Measurements from ENCODE around the gene WDR77.

The WDR77 gene

DNA sequence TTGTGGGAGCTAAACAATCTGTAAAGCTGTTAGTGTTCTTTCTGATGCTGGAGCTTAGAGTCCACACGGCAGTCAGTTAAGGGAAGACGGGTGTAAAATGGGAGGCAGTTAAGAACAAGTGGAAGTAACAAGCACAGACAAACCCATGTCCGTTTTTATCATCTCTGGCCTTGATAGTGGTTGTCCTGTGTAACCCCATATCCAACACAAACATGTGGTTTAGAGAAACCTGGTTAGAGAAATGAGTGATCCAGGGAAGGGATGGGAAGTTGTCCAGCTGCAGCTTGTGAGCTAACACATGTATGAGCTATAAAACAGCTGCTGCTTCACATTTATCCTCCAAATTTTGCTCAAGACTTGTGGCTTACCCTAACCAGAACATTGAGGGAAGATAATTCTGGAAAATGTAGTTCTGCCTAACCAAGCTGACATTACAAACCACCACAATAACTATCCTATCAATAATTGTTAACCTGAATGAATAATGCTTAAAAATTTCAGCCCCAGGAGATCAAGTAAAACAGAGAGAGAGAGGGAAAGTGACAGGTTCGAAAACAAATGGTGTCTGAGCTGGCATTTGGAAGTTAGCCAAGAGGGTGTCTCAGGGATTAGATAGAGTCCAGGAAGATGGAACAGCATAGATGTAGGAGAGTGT is 14.1 kb upstream of the WDR77 start:
- TF ChIP-seq, protein P1, sequence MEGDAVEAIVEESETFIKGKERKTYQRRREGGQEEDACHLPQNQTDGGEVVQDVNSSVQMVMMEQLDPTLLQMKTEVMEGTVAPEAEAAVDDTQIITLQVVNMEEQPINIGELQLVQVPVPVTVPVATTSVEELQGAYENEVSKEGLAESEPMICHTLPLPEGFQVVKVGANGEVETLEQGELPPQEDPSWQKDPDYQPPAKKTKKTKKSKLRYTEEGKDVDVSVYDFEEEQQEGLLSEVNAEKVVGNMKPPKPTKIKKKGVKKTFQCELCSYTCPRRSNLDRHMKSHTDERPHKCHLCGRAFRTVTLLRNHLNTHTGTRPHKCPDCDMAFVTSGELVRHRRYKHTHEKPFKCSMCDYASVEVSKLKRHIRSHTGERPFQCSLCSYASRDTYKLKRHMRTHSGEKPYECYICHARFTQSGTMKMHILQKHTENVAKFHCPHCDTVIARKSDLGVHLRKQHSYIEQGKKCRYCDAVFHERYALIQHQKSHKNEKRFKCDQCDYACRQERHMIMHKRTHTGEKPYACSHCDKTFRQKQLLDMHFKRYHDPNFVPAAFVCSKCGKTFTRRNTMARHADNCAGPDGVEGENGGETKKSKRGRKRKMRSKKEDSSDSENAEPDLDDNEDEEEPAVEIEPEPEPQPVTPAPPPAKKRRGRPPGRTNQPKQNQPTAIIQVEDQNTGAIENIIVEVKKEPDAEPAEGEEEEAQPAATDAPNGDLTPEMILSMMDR (IDR thresholded peaks at IDR 0.05; ENCODE audit: extremely low read depth, missing control alignments) = no peak
- no peak for DNase-seq (ENCODE audit: low spot score)

DNA sequence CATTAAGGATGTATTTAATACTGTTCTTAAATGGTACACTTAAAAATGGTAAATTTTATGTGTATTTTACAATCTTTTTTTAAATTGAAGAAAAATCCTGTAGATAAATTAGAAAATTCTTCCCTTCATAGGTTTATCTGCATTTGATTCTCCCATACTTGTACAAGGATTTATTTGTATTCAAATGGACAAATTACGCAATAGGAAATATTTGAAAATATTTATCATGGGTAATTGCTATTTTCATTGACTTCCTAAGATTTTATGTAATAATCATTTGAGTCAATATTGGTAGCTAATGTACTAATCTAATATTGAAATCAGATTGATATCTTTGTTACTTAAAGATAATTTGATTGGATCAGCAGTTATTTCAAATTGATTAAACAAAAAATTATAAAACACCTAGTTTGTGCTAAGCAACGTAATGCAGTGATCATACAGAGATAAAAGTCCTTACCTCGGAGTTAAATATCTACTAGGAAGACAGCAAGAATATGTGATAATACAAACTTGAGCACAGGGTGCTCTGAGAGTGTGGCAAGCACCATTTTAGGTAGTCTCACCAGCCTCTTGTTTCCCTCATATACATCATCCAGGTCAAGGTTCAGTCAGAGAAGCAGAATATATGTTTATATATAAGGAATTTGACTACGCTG is 13.4 kb upstream of the WDR77 start:
- TF ChIP-seq, protein P1 (IDR thresholded peaks at IDR 0.05; ENCODE audit: extremely low read depth, missing control alignments) = no peak
- no peak for DNase-seq (ENCODE audit: low spot score)

DNA sequence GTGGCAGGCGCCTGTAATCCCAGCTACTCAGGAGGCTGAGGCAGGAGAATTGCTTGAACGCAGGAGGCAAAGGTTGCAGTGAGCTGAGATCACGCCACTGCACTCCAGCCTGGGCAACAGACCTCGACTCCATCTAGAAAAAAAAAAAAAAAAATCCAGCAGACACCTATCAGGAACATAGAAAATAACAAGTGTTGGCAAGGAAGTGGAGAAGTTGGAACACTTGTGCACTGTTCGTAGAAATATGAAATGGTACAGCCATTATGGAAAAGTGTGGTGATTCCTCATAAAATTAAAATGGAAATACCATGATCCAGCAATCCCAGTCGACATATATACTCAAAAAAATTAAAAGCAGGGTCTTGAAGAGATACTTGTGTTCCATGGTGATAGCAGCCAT is 12.7 kb upstream of the WDR77 start:
- DNase-seq (ENCODE audit: low spot score) = no peak

DNA sequence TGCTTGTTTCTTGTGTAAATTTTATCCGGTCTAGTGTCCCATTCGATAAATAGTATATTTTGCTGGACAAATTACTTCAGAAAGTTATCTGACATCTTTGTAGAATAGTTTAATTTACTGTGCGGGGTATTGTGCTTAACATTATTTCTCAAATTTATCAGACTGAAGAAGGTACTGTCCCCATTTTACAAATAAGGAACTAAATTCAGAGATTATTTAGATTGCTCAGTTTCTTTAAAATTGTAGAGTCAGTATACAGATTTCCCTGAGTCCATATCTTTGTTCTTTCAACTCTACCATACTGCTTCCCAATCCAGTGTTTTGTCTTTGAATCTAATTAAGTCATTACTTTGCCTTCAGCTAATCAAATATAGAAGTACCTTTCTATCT is 6.6 kb upstream of the WDR77 start:
- TF ChIP-seq, protein P1 (IDR thresholded peaks at IDR 0.05; ENCODE audit: extremely low read depth, missing control alignments) = no peak
- no peak for DNase-seq (ENCODE audit: low spot score)

More for the DNA sequence above, 12.7 kb upstream of the WDR77 start:
- TF ChIP-seq, protein P1 (IDR thresholded peaks at IDR 0.05; ENCODE audit: extremely low read depth, missing control alignments) = no peak

DNA sequence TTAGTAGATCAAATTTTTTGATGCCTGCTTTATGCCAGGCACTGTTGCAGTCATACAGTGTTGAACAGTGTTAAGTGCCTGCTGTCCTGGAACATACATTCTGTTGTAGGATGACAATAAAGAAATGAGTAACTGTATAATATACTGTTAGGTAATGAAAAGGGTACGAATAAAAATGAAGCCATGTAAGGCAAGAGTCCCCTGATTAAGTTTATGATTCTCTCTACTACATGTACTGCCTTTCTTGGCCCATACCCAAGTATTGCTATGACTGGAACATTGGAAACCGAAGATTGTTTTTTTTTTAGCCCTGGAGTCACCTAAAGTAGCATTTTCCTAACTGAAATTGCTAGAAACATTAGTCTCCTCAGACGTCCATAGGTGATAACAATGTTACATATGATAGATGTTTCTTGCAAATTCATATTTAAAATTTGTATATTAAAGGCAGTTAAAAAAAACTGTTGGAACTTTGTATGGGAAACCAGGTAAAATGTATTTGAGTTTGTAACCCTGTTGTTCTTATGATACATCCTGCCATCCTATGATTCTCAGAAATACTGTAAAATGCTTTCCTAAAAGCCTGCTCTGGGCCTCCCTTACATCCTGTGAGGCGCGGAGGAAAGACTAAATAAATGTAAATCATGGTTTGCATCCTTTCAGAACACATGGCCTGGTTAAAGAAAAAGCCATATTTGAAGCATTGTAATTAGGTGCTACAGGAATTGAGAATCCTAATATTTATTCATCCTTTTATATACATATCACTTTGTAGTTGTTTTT is 6.0 kb upstream of the WDR77 start:
- TF ChIP-seq, protein P1 (IDR thresholded peaks at IDR 0.05; ENCODE audit: extremely low read depth, missing control alignments) = no peak
- DNase-seq (ENCODE audit: low spot score) = peak; percentile 23

DNA sequence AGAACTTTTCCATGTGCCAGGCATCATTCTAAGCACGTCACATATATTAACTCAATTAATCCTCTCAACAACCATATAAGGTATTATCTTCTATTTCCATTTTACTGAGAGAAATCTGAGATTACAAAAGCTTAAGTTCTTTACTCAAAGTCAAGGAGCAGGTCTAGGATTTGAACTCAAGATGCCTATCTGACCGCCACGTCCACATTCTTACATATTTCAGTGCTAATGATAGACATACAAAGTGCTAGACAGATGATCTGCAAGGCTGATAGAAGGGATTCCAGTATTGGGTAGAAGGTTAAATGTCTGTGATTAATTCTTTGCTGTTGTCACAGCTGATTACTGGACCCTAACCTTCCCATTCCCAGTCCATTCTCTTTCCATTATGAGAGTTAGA is 4.7 kb upstream of the WDR77 start:
- DNase-seq (ENCODE audit: low spot score) = no peak
- TF ChIP-seq, protein P1 (IDR thresholded peaks at IDR 0.05; ENCODE audit: extremely low read depth, missing control alignments) = no peak

DNA sequence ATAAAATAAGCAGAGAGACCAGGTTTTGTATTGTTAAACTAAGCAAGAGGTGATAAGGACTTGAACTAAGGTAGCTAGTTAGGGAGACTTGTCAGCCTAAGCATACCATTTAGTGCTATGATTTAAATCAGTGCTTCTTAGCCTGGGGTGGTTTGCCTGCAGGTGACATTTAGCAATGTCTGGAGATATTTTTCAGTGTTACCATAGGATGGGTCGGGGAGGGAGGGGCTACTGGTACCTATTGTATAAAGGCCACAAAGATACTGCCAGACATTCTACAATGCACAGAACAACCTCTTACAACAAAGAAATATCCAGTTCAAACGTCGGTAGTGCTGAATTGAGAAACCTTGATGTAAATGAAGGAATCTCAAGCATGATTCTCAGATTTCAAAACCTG is 3.5 kb upstream of the WDR77 start:
- DNase-seq (ENCODE audit: low spot score) = no peak
- TF ChIP-seq, protein P1 (IDR thresholded peaks at IDR 0.05; ENCODE audit: extremely low read depth, missing control alignments) = no peak
